Suppressor macrophage treated with lipopolysaccharide for 1 hour (primary cell): ENCODE results near the gene SORL1.

Experiments used
- DNase-seq, 3 donors: peaks; one replicate each; pipeline ENCODE4 v3.0.0-alpha.2; 2020 to 2022

SORL1 gene

GRCh38 chr11:121670805-121671282 is 218.7 kb downstream of the SORL1 start:
- no peak for DNase-seq

GRCh38 chr11:121671283-121672168 is 219.4 kb downstream of the SORL1 start:
- no peak for DNase-seq

- DNase-seq, result no peak
These were observed 220.7 kb downstream of the SORL1 start for GRCh38 chr11:121672630-121673487.

GRCh38 chr11:121681550-121682268 is 229.6 kb downstream of the SORL1 start:
- DNase-seq, result no peak
